GM21528 (cell line): ENCODE data around the gene FGF5.
"Not testable (repeated sequence)": the region's sequence is repeated elsewhere in the genome, so short reads cannot be mapped to it uniquely, and the experiment has no call there.

Experiments
- ATAC-seq: cut with Tn5 transposase; IDR thresholded peaks from one replicate; pipeline ENCODE4 v1.9.1; 2021; ENCODE audit warnings: mild to moderate bottlenecking, moderate library complexity; ENCODE audit not compliant: unreplicated experiment, low FRiP score

The FGF5 gene

DNA sequence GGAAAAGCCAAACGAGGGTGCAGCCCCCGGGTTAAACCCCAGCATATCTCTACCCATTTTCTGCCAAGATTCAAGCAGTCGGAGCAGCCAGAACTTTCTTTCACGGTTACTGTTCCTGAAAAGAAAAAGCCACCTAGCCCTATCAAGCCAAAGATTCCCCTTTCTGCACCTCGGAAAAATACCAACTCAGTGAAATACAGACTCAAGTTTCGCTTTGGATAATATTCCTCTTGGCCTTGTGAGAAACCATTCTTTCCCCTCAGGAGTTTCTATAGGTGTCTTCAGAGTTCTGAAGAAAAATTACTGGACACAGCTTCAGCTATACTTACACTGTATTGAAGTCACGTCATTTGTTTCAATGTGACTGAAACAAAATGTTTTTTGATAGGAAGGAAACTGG lies 20.0 kb downstream of the FGF5 start:
- ATAC-seq: no peak

GRCh38 chr4:80290665-80291064 lies 24.2 kb downstream of the FGF5 start:
- not testable (repeated sequence) for ATAC-seq

GRCh38 chr4:80294206-80294605 lies 27.7 kb downstream of the FGF5 start:
- no peak for ATAC-seq

- no peak for ATAC-seq
Observed at GRCh38 chr4:80295336-80295735, 28.9 kb downstream of the FGF5 start.

- no peak for ATAC-seq
Observed at GRCh38 chr4:80295826-80296225, 29.4 kb downstream of the FGF5 start.

DNA sequence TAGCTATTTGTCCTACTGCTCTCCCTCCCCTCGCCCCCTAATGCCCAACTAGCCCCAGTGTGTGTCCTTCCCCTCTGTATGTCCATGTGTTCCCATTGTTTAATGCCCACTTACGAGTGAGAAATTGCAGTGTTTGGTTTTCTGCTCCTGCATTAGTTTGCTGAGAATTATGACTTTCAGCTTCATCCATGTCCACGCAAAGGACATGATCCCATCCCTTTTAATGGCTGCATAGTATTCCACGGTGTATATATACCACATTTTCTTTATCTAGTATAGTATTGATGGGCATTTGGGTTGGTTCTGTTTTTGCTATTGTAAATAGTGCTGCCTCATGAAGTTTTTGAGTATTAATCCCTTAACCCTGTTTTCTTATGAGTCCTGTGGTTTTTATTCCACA lies 35.4 kb downstream of the FGF5 start:
- ATAC-seq: no peak

DNA sequence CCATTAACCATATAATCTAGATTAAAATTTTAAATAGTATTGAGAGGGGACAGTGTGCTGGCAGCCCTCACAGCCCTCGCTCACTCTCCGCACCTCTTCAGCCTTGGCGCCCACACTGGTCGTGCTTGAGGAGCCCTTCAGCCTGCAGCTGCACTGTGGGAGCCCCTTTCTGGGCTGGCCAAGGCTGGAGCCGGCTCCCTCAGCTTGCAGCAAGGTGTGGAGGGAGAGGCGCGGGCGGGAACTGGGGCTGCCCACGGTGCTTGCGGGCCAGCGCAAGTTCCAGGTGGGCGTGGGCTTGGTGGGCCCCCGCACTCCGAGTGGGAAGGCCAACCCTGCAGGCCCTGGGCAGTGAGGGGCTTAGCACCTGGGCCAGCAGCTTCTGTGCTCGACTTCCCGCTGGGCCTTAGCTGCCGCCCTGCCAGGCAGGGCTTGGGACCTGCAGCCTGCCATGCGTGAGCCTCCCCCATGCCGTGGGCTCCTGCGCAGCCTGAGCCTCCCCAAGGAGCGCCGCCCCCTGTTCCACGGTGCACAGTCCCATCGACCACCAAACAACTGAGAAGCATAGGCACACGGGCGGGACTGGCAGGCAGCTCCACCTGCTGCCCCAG lies 36.3 kb downstream of the FGF5 start:
- no peak for ATAC-seq

DNA sequence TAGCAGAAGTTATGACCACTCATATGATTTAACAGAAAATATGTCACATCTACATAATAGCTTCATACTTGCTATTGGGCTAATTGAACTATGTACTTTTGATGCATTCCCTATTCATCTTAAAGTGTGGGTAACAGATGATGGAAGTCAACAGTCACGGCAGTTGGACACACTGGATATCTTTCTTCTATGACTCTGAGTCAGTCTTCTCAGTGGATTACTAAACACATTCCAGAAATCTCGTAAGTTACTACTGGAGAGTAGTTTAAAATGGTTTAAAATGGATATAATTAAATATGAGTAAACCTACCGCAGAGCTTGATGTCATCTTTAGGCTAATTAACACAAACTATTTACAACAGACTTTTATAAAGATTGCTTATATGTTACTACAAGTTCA lies 39.0 kb downstream of the FGF5 start:
- no peak for ATAC-seq

GRCh38 chr4:80306260-80306659 lies 39.8 kb downstream of the FGF5 start:
- no peak for ATAC-seq

DNA sequence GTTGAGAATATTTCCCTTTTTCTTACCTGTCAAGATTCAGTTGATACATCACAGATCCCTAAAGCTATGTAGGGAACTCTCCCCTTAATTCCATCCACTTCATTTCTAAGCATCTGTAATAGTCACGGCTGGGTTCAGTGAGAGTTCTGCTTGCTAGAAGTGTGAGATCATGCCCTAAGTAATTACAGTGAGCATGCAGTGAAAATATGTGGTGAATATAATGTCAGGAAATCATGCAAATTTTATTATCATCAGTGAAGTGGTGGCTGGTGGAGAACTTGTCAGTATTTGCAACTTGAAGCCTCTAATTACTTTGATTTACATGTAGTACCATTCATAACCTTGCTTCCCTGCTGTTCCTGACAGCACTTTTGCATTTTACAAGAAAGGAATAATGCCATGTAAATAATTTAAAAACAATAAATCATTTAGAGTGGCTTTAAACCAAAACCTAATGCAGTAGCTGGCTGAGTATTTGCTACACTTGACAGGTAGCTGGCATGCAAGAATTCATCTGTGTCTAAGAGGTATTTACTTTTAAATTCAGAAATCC lies 40.8 kb downstream of the FGF5 start:
- ATAC-seq: no peak

GRCh38 chr4:80307774-80308465 lies 41.5 kb downstream of the FGF5 start:
- ATAC-seq: no peak

- ATAC-seq: no peak
Observed at GRCh38 chr4:80308466-80308822, 42.0 kb downstream of the FGF5 start.

DNA sequence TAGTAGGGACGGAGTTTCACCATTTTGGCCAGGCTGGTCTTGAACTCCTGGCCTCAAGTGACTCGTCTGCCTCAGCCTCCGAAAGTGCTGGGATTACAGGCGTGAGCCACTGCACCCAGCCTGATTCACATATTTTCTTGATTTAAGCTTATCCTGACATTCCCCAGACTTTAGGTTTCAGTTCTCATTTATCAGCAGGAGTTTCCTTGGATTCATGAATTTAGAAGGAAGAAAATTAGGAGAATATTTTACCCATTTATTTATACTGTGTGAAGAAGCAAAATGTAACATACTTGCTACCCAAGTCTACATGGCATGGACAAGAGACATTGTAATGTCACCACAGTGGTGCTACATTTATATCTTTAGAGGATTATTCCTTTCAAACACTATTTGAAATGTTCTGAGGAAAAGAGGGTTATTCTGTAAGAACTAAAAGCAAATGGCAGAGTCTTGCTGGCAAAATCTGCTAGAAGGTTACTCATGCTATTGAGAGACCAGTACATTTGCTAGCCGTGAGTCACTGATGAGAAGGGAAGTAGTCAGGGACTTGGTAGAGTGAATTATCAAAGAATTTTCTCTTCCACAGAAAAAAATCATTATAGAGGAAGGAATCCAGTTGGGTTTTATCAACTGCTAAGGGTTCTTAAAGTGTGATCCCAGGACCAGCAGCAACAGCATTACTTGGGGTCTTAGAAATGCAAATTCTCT lies 43.0 kb downstream of the FGF5 start:
- ATAC-seq: no peak

DNA sequence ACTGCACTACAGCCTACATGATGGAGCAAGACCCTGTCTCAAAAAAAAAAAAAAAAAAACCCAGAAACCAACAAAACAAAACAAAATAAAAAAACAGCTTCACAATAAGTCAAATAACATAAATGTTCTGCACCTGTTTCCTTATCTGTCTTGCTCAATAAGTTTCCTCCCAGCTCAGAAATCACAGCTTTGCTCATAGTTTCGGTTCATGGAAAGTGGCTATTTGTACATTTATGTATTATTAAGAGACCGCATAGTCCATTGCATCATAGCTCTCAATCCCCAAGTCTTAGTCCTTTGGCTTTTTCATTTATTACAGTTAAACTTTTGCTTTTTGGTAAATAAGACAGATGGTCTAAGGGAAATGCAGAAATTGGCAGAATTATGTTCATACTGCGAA lies 44.7 kb downstream of the FGF5 start:
- no peak for ATAC-seq

- no peak for ATAC-seq
Observed at GRCh38 chr4:80312124-80312523, 45.7 kb downstream of the FGF5 start.

GRCh38 chr4:80313627-80314026 lies 47.2 kb downstream of the FGF5 start:
- ATAC-seq: no peak

- not testable (repeated sequence) for ATAC-seq
Observed at GRCh38 chr4:80315848-80316247, 49.4 kb downstream of the FGF5 start.

DNA sequence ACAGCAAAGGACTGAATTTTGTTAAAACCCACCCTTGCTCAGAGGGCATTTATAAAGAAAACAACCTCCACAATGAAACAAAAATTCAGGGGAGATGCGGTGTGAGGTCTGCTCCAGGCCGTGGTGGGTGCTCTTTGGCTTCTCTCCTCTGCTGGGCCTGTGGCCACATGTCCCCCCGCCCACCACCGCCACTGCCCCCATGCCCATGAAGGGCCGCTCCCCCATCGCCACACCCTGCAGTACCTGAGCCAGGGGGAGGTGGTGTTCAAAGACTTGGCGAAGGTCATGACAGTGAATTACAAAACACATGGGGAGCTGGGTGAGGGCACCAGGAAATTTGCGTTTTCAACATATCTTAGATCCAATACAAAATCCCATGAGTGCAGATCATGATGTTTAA lies 54.9 kb downstream of the FGF5 start:
- no peak for ATAC-seq

DNA sequence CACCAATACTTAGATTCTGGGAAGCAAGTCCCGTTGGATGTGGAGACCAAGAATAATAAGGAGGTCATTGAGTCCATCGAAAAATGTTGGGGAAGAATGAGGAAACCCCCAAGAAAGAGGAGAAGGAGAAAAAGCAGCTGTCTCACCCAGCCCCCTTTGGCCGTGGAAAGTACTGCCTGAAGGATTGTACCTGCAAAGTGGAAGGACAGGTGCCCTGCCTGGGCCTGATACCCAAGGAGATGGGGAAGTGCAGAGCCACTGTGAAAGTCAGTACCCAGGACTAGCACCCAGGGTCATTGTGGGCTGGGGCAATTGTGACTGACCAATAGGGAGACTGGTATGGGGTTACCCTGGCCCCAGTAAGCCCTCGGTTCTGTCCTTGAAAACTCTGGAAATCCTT lies 55.3 kb downstream of the FGF5 start:
- ATAC-seq: no peak

- ATAC-seq: no peak
Observed at GRCh38 chr4:80322716-80323115, 56.3 kb downstream of the FGF5 start.

GRCh38 chr4:80324171-80324570 lies 57.7 kb downstream of the FGF5 start:
- ATAC-seq: no peak

- ATAC-seq: no peak
Observed at GRCh38 chr4:80331693-80332092, 65.2 kb downstream of the FGF5 start.
